H1 (cell line): ENCODE measurements around the gene GRIPAP1. TPM values are rescaled to one million over a fixed set of nuclear protein-coding genes. Genes with fewer than 3 reads are reported as not detected.

Experiments used
- CTCF ChIA-PET: fragments of 300-600 bp; sonication (Branson Sonifier 250); formaldehyde crosslinking; loops from one replicate; lab custom pipeline; 2021; ENCODE audit not compliant: partially characterized antibody; lab: Charles Lee
- POLR2A ChIA-PET: fragments of 300-600 bp; sonication (Branson Sonifier 250); formaldehyde crosslinking; loops from one replicate; lab custom pipeline; 2021; ENCODE audit warnings: inconsistent platforms; ENCODE audit not compliant: partially characterized antibody; lab: Charles Lee
- DNase-seq, 2 experiments: peaks; one replicate each; pipeline versions ENCODE4 v3.0.0 to v3.0.0-alpha.2; 2010 to 2022; ENCODE audit warnings: low spot score in 2 of 2, low read depth in 1 of 2, mixed read lengths in 1 of 2
- FAIRE-seq: peaks from 2 replicates; lab custom pipeline; 2011; peaks lifted over from hg19 to GRCh38; lab: Jason Lieb, UNC
- H2AFZ ChIP-seq: 2 replicates; pipeline ENCODE4 v1.8.1; 2012; ENCODE audit warnings: low read length, inconsistent platforms
- H2AK5ac ChIP-seq: 2 replicates; pipeline ENCODE4 v1.6.1; 2013; ENCODE audit warnings: low read depth, low read length
- H2BK120ac ChIP-seq: replicated peaks from 2 replicates; pipeline ENCODE3; 2013; ENCODE audit warnings: low read depth, low read length, inconsistent platforms
- H2BK12ac ChIP-seq: 2 replicates; pipeline ENCODE4 v1.6.1; 2013; ENCODE audit warnings: low read depth, low read length
- H2BK15ac ChIP-seq: 2 replicates; pipeline ENCODE4 v1.6.1; 2013; ENCODE audit warnings: low read length
- H2BK20ac ChIP-seq: 2 replicates; pipeline ENCODE4 v1.6.1; 2013; ENCODE audit warnings: low read length
- H2BK5ac ChIP-seq: 2 replicates; pipeline ENCODE4 v1.6.1; 2013; ENCODE audit warnings: low read depth, low read length
- H3K14ac ChIP-seq: 2 replicates; pipeline ENCODE4 v1.6.1; 2013; ENCODE audit warnings: inconsistent platforms; ENCODE audit not compliant: insufficient read length
- H3K18ac ChIP-seq: 2 replicates; pipeline ENCODE4 v1.6.1; 2013; ENCODE audit warnings: low read length; ENCODE audit errors: extremely low read depth
- H3K23ac ChIP-seq: 2 replicates; pipeline ENCODE4 v1.6.1; 2013; ENCODE audit warnings: inconsistent platforms; ENCODE audit not compliant: insufficient read length
- H3K23me2 ChIP-seq: 2 replicates; pipeline ENCODE4 v1.6.1; 2013; ENCODE audit warnings: low read depth, low read length
- H3K27ac ChIP-seq: 2 replicates; pipeline ENCODE4 v1.6.1; 2011; ENCODE audit warnings: low read depth, low read length, inconsistent platforms
- H3K27me3 ChIP-seq, 4 experiments: replicated peaks in 1 of 4; 1 replicate in 1 of 4; 2 replicates in 3 of 4; pipeline versions ENCODE4 v1.6.1 to v1.8.1; 2011 to 2013; ENCODE audit warnings: low read length in 3 of 4, mild to moderate bottlenecking in 3 of 4, inconsistent platforms in 2 of 4, mixed read lengths in 2 of 4, moderate library complexity in 1 of 4; ENCODE audit not compliant: control insufficient read depth in 3 of 4, insufficient read depth in 3 of 4; ENCODE audit errors: extremely low read depth in 1 of 4
- H3K36me3 ChIP-seq, 4 experiments: 2 replicates each; pipeline versions ENCODE4 v1.6.1 to v1.8.1; 2011 to 2013; ENCODE audit warnings: mild to moderate bottlenecking in 4 of 4, low read length in 3 of 4, moderate library complexity in 2 of 4, control low read depth in 1 of 4, inconsistent platforms in 1 of 4; ENCODE audit not compliant: insufficient read depth in 4 of 4, control insufficient read depth in 2 of 4
- H3K4ac ChIP-seq: replicated peaks from 2 replicates; pipeline ENCODE3; 2013; ENCODE audit warnings: low read length, low read depth, mixed read lengths, inconsistent platforms; ENCODE audit not compliant: insufficient read length
- H3K4me1 ChIP-seq, 4 experiments: replicated peaks in 1 of 4; 1 replicate in 1 of 4; 2 replicates in 3 of 4; pipeline versions ENCODE4 v1.6.1 to v1.8.1; 2011 to 2013; ENCODE audit warnings: low read length in 3 of 4, inconsistent platforms in 2 of 4, mixed read lengths in 1 of 4; ENCODE audit not compliant: insufficient read depth in 4 of 4, control insufficient read depth in 3 of 4
- H3K4me2 ChIP-seq, 2 experiments: 2 replicates each; pipeline versions ENCODE4 v1.6.1 to v1.8.1; 2011 to 2013; ENCODE audit warnings: low read depth in 2 of 2, low read length in 2 of 2, control low read depth in 1 of 2, inconsistent platforms in 1 of 2, mild to moderate bottlenecking in 1 of 2; ENCODE audit not compliant: insufficient read depth in 1 of 2
- H3K4me3 ChIP-seq, 4 experiments: fragments of 200-600, 300-600 bp in 1 of 4; sonication (generic), shearing (Covaris generic), sonication (Bioruptor Twin) in 1 of 4; 2 replicates each; pipeline versions ENCODE4 v1.5.1 to v1.8.1; 2011 to 2016; ENCODE audit warnings: low read length in 4 of 4, low read depth in 3 of 4, control low read depth in 2 of 4, inconsistent platforms in 2 of 4, mild to moderate bottlenecking in 2 of 4, mixed read lengths in 1 of 4, moderate library complexity in 1 of 4; ENCODE audit not compliant: insufficient read depth in 2 of 4; ENCODE audit errors: extremely low read depth in 1 of 4
- H3K56ac ChIP-seq: replicated peaks from 2 replicates; pipeline ENCODE3; 2013; ENCODE audit warnings: low read depth, mild to moderate bottlenecking, mixed read lengths, low read length, inconsistent platforms; ENCODE audit not compliant: insufficient read length
- H3K79me1 ChIP-seq: 2 replicates; pipeline ENCODE4 v1.6.1; 2013; ENCODE audit warnings: low read depth, low read length, control low read depth
- H3K79me2 ChIP-seq, 2 experiments: 2 replicates each; pipeline versions ENCODE4 v1.6.1 to v1.8.1; 2012 to 2013; ENCODE audit warnings: low read length in 2 of 2, mild to moderate bottlenecking in 2 of 2, inconsistent platforms in 1 of 2; ENCODE audit not compliant: insufficient read depth in 2 of 2, control insufficient read depth in 1 of 2
- H3K9ac ChIP-seq, 4 experiments: replicated peaks in 1 of 4; 1 replicate in 1 of 4; 2 replicates in 3 of 4; pipeline versions ENCODE4 v1.6.1 to v1.8.1; 2011 to 2013; ENCODE audit warnings: low read depth in 3 of 4, low read length in 3 of 4, control low read depth in 2 of 4, mild to moderate bottlenecking in 2 of 4, moderate library complexity in 2 of 4, inconsistent platforms in 1 of 4; ENCODE audit errors: extremely low read depth in 1 of 4
- H3K9me3 ChIP-seq, 2 experiments: 2 replicates each; pipeline versions ENCODE4 v1.6.1 to v1.8.1; 2012 to 2013; ENCODE audit warnings: mild to moderate bottlenecking in 2 of 2, moderate library complexity in 2 of 2, control low read depth in 1 of 2, inconsistent platforms in 1 of 2, low read depth in 1 of 2, low read length in 1 of 2, mixed read lengths in 1 of 2; ENCODE audit not compliant: insufficient read depth in 2 of 2
- H4K20me1 ChIP-seq, 2 experiments: replicated peaks in 1 of 2; 2 replicates each; pipeline versions ENCODE3 to v1.8.1; 2011 to 2013; ENCODE audit warnings: inconsistent platforms in 2 of 2, low read length in 2 of 2, mild to moderate bottlenecking in 1 of 2; ENCODE audit not compliant: insufficient read depth in 2 of 2, control insufficient read depth in 1 of 2
- H4K5ac ChIP-seq: 2 replicates; pipeline ENCODE4 v1.6.1; 2013; ENCODE audit warnings: low read length, low read depth, mixed read lengths, inconsistent platforms; ENCODE audit not compliant: insufficient read length
- H4K8ac ChIP-seq: 2 replicates; pipeline ENCODE4 v1.8.0; 2013; ENCODE audit warnings: mild to moderate bottlenecking, moderate library complexity, low read length, inconsistent platforms; ENCODE audit not compliant: insufficient read depth; ENCODE audit errors: extremely low read depth
- H4K91ac ChIP-seq: replicated peaks from 2 replicates; pipeline ENCODE3; 2013; ENCODE audit warnings: low read length, mixed read lengths, inconsistent platforms; ENCODE audit not compliant: insufficient read length
- BACH1 ChIP-seq: IDR thresholded peaks from 2 replicates; pipeline ENCODE4 v1.6.1; 2012; ENCODE audit warnings: low read length, improper control_type of control experiment
- CBX8 ChIP-seq: fragments of 300-800, 300-1000 bp; sonication (generic); IDR thresholded peaks from 2 replicates; pipeline ENCODE4 v1.7.1; 2016; ENCODE audit warnings: low read depth, low read length, borderline replicate concordance
- JUND ChIP-seq: IDR thresholded peaks from 2 replicates; pipeline ENCODE4 v1.6.1; 2011; ENCODE audit warnings: mild to moderate bottlenecking, improper control_type of control experiment, low read length
- POLR2AphosphoS5 ChIP-seq: IDR thresholded peaks from 2 replicates; pipeline ENCODE4 v1.6.1; 2011; ENCODE audit warnings: low read depth, low read length
- POU5F1 ChIP-seq: IDR thresholded peaks from 2 replicates; pipeline ENCODE4 v1.6.1; 2011; ENCODE audit warnings: low read depth, mild to moderate bottlenecking, low read length, moderate library complexity
- RNF2 ChIP-seq: fragments of 200-900, 300-1000 bp; sonication (generic); IDR thresholded peaks from 2 replicates; pipeline ENCODE4 v1.7.1; 2016; ENCODE audit warnings: borderline replicate concordance, low read depth, mild to moderate bottlenecking, antibody characterized with exemption, low read length; ENCODE audit not compliant: poor library complexity, severe bottlenecking; ENCODE audit errors: missing control alignments
- SAP30 ChIP-seq: fragments of 300-600 bp; sonication (generic); IDR thresholded peaks from 2 replicates; pipeline ENCODE4 v1.7.1; 2012; ENCODE audit warnings: low read length, moderate library complexity, mild to moderate bottlenecking, inconsistent platforms; ENCODE audit not compliant: insufficient read depth, insufficient replicate concordance
- SIRT6 ChIP-seq: IDR thresholded peaks from one replicate; pipeline ENCODE4 v1.7.1; 2012; ENCODE audit warnings: low read length, inconsistent platforms
- SIX5 ChIP-seq: IDR thresholded peaks from 2 replicates; pipeline ENCODE4 v1.6.1; 2011; ENCODE audit warnings: mild to moderate bottlenecking, low read depth, low read length
- SP4 ChIP-seq: IDR thresholded peaks from 2 replicates; pipeline ENCODE4 v1.6.1; 2012; ENCODE audit warnings: low read length, inconsistent platforms
- SUZ12 ChIP-seq: fragments of 200-600 bp; sonication (generic); IDR thresholded peaks from 2 replicates; pipeline ENCODE4 v1.6.1; 2012; ENCODE audit warnings: mild to moderate bottlenecking, inconsistent platforms, low read length, moderate library complexity, mixed read lengths
- TBP ChIP-seq: IDR thresholded peaks from 2 replicates; pipeline ENCODE4 v1.6.1; 2011; ENCODE audit warnings: low read depth, low read length, improper control_type of control experiment
- USF2 ChIP-seq: IDR thresholded peaks from 2 replicates; pipeline ENCODE4 v1.6.1; 2011; ENCODE audit warnings: low read length, improper control_type of control experiment
- WGBS, 2 experiments: shearing (Covaris generic) in 1 of 2; methylation state at CpG; one replicate each; pipeline versions ENCODE4 v1.1.6 to v1.1.7; 2013 to 2015; ENCODE audit warnings: low lambda C conversion rate in 2 of 2, mixed read lengths in 2 of 2, inconsistent platforms in 1 of 2, low coverage in 1 of 2, missing lambda C conversion rate in 1 of 2; ENCODE audit not compliant: insufficient replicate concordance in 2 of 2, insufficient coverage in 1 of 2, insufficient read length in 1 of 2; ENCODE audit errors: extremely low coverage in 1 of 2, missing lambda C conversion rate in 1 of 2; 5-methylcytosine and 5-hydroxymethylcytosine counted together
- polyA plus RNA-seq, 7 experiments: library from polyadenylated mRNA; depleted of rRNA in 3 of 7; stranded (reverse) in 5 of 7; unstranded in 2 of 7; fragments of >200 nt in 5 of 7; fragments of 200-250 nt in 2 of 7; gene quantifications; 1 replicate in 5 of 7; 2 replicates in 1 of 7; 4 replicates in 1 of 7; pipeline versions ENCODE4 v1.2.1 to v1.2.3, GENCODE V29; 2011 to 2013; ENCODE audit warnings: missing spikeins in 2 of 7, mixed read lengths in 2 of 7
- total RNA-seq: library from RNA; stranded (reverse); fragmentation: NEBNext Ultra II Directional; extraction: Animal tissue kit (Norgen Biotek cat#: 25700); gene quantifications from 2 replicates; pipeline ENCODE4 v1.2.1, GENCODE V29; 2021

GRIPAP1 gene
- total and polyA plus RNA-seq, 2 of the 8 experiments (the other 6 are each of a cell fraction or from before 2014, with no cell fraction given), result 21.6 to 55.9 TPM

- no peak overlapping the region for H3K23ac ChIP-seq
- H3K79me1 ChIP-seq, result no peaks in the 10 kb centered on the region
- no peak overlapping the region; the same call in 1 of the 2 replicates for H4K8ac ChIP-seq
- no peak overlapping the region for H3K4ac ChIP-seq
- H3K56ac ChIP-seq, result no peak overlapping the region
- H4K20me1 ChIP-seq, result no peaks in the 10 kb centered on the region
- no peak overlapping the region for H3K4me2 ChIP-seq
- no peak overlapping the region for H2AFZ ChIP-seq
- DNase-seq (no peak), FAIRE-seq (no peak)
- no peak overlapping the region for H3K4me3 ChIP-seq
- peaks cover 8 to 28% (median 20%) of the 10 kb centered on the region in 4 experiments; a peak in 6 of 7 replicates for H3K4me1 ChIP-seq
- H2BK12ac ChIP-seq, result peak overlapping the region; percentile 75; the same call in 1 of the 2 replicates
- H3K9ac ChIP-seq, result no peak overlapping the region
- no peak overlapping the region for H4K5ac ChIP-seq
- WGBS, 2 experiments, result 87% methylated on average over 5 of the region's 5 CpGs; no CpG with 5 or more reads in 1 of the 2 experiments
- H3K27me3 ChIP-seq, result no peaks in the 10 kb centered on the region
- ChIA-PET POLR2A (interaction anchor here (0.5 to 30.9 kb wide), 5 partner anchors 9 to 31 kb away, joined by 3 to 572 read pairs (median 3); partner anchors contain the start of genes PIM2, PQBP1, SLC35A2 and TIMM17B), CTCF (interaction anchor here (1.2 to 1.7 kb wide), 2 partner anchors 14 to 17 kb away, joined by 4 to 5 read pairs; no protein-coding TSS in a partner anchor)
- no peaks in the 10 kb centered on the region for H3K9me3 ChIP-seq
- peaks cover 4 to 30% of the 10 kb centered on the region in 2 experiments; a peak in 3 of 4 replicates for H3K79me2 ChIP-seq
- no peak overlapping the region for H2BK120ac ChIP-seq
- H3K14ac ChIP-seq, result no peak overlapping the region
- peak overlapping the region; percentile 73 for H4K91ac ChIP-seq
- no peak overlapping the region for H2BK15ac ChIP-seq
- H3K36me3 ChIP-seq, result peaks cover 0 to 33% (median 14%) of the 10 kb centered on the region in 4 experiments; a peak in 6 of 8 replicates
- peak overlapping the region; percentile 95; the same call in 1 of the 2 replicates for H2AK5ac ChIP-seq
- H3K27ac ChIP-seq, result no peak overlapping the region
- peak overlapping the region; percentile 48; the same call in 1 of the 2 replicates for H3K18ac ChIP-seq
- H3K23me2 ChIP-seq, result peaks cover 11% of the 10 kb centered on the region
- 0 out of 2 replicates have a peak overlapping the region, but pooled peaks have one; percentile 39 for H2BK5ac ChIP-seq
- peak overlapping the region; percentile 72; the same call in 1 of the 2 replicates for H2BK20ac ChIP-seq
- TF ChIP-seq POLR2AphosphoS5 (no peak), TBP (no peak), BACH1 (no peak), USF2 (no peak), SP4 (no peak), JUND (no peak), SAP30 (no peak), RNF2 (no peak), POU5F1 (no peak), SIX5 (no peak), SUZ12 (no peak), SIRT6 (no peak), CBX8 (no peak)
Observed at GRCh38 chrX:48924270-48924669, 77.8 kb downstream of the GRIPAP1 start.
